Right hindlimb (tissue), 1 donor: ENCODE results near the gene DHRS9.

Experiments
- DNase-seq: peaks from one replicate; pipeline ENCODE4 v3.0.0-alpha.2; 2018

Gene DHRS9

GRCh38 chr2:169065864-169066517, 3.4 kb upstream of the DHRS9 start:
- DNase-seq: no peak

- DNase-seq: no peak
Measured at GRCh38 chr2:169066897-169067296, 2.5 kb upstream of the DHRS9 start.

- DNase-seq: no peak
Measured at GRCh38 chr2:169069833-169070232, 470 bp downstream of the DHRS9 start.

DNA sequence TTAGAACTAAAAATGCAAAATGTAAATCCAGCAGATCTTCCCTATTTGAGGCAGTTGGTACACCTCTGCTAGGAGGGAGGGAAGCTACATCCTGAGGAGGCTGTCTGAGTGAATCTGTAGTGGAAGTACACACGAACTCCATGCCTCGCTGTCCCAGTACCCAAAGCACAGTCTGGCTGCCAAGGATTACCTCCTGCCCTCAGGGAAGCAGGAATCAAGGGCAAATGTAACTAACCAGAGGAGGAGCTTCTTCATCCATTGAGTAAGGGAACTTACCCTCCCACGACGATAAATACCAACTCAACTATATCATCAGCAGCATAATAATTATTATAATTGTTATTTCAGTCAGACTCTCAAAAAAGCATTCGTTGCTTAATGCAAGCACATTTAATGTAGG, 2.1 kb downstream of the DHRS9 start:
- DNase-seq: no peak

GRCh38 chr2:169072163-169072925, 3.0 kb downstream of the DHRS9 start:
- no peak for DNase-seq

GRCh38 chr2:169073211-169073962, 4.0 kb downstream of the DHRS9 start:
- no peak for DNase-seq

DNA sequence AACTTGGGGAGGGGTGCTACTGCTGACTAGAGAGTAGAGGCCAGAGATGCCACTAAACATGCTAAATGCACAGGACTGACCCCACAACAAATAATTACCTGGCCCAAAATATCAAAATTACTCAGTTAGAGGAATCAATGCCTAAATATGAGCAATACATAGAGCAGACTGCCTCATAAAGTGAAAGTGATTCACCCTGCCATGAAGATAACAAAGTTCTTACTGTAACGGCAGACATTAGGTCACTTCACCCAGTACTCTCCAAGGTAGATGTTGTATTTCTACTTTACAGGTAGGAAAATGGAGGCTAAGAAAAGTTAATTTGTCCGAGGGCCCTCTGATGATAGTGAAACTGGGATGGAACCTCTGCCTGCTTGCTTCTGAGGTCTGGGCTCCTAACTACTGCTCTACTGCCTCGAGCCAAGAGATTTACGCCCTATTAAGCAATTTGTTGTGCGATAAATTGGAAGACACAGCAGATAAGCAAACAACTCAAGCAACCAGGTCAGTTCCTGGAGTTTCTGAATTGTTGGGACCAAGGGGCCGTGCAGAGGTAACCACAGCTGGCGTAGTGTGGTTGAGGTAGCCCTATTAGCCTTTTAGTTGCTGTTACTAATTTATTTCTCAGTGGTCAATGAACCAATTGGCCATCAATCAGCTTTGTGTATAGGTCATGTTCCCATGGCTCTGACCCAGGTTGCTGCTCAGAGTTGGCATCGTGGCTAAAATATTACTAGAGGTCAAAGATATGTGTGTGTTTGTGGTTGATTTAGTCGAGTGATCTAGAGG, 4.8 kb downstream of the DHRS9 start:
- no peak for DNase-seq

- no peak for DNase-seq
Measured at GRCh38 chr2:169077674-169078240, 8.4 kb downstream of the DHRS9 start.

- no peak for DNase-seq
Measured at GRCh38 chr2:169080250-169081069, 11.1 kb downstream of the DHRS9 start.

GRCh38 chr2:169081551-169081950, 12.2 kb downstream of the DHRS9 start:
- no peak for DNase-seq

DNA sequence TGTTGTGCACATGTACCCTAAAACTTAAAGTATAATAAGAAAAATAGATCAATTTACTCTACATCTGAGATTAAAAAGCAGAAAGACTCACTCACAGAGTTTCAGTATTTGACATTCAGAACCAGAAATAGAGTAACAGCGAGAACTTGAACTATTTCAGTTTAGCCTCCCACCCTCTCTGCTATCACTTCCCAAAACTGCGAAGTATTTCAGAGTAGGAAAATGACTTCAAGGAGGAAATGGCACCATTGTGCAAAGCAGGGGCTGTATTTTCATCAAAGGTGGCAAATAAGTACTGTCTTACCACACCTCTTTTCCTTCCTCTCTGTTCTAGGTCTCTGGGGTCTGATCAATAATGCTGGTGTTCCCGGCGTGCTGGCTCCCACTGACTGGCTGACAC, 13.6 kb downstream of the DHRS9 start:
- DNase-seq: no peak

DNA sequence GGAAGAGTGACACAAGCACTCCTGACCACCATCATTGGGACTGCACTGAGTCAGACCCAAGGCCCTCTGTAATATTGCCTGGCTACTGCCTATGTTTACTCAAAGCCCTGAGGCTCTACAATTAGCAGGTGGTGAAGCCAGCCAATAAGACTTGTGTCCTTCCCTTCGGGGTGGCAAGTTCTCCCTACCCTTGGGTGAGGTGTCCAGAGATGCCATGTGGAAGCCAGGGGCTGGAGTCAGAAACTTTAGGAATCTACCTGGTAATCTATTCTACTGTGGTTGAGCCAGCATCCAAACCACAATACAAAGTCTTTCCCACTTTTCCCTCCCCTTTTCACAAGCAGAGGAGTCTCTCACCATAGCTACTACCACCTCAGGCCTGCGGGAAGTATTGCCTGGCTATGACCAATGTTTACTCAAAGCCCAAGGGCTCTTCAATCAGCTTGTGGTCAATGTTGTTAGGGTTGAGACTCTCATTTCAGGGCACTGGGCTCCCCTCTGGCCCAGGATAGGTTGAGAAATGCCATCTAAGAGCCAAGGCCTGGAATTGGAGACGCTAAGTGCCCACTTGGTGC, 17.6 kb downstream of the DHRS9 start:
- no peak for DNase-seq

GRCh38 chr2:169087757-169088379, 18.5 kb downstream of the DHRS9 start:
- no peak for DNase-seq

DNA sequence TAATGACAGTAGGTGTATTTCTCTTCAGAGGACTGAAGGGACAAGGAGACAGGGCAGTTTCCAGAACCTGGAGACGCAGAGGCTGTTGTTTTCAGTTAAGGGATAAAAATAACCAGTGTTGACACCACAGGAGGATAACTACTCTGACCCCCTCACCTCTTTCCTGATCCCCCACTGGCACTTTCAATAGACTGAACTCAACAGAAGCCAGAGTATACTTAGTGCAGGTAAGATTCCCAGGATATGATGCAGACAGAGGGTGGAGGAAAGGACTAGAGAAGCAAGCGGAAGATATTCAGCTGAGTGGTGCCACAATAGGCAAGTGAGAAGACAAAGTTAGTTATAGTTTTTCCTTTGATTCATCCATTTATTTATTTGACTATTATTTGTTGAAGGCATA, 19.8 kb downstream of the DHRS9 start:
- DNase-seq: no peak

GRCh38 chr2:169090133-169090820, 20.9 kb downstream of the DHRS9 start:
- no peak for DNase-seq

DNA sequence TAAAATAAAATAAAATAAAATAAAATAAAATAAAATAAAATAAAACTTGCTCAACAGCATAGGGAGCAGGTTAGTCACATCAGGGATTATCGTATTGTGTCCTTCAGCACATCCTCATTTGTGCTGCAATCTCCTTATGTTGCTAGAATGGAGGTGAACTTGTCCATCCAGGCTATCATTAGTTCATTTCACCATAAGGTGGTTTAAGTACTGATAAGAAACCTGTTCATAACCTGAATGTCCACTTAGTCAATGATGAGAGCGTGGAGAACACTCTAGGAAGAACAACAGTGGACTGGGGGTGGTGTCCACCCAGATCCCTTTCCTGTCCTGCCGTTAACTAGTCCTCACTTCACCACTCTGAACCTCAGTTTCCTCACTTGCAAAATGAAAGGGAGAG, 21.9 kb downstream of the DHRS9 start:
- no peak for DNase-seq

DNA sequence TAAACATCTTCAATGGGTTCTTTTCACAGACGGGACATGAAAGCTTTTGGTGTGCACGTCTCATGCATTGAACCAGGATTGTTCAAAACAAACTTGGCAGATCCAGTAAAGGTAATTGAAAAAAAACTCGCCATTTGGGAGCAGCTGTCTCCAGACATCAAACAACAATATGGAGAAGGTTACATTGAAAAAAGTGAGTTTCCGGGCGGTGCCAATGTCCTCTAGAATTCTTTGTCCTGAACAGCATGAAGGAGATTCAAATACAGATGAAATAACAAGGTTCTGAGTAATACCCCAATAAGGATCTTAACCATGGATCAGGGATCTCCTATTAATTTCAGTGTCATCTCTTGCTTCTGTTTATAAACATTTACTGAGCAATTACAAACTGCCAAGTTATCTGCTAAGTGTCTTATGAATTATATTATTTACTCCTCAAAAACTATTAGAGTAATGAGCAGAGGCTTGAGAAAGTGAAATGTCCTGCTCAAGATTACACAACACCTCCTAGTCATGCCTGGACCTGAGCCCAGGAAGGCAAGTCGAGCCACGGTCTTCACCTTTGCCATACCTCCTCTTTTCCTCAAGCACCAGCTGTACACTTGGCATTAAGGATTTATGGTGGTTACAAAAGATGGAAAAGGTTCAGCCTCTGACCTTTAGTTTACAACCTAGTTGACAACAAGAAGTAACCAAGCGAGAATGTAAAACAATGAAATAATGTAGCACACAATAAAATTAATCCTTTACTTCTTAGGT, 22.6 kb downstream of the DHRS9 start:
- DNase-seq: no peak

DNA sequence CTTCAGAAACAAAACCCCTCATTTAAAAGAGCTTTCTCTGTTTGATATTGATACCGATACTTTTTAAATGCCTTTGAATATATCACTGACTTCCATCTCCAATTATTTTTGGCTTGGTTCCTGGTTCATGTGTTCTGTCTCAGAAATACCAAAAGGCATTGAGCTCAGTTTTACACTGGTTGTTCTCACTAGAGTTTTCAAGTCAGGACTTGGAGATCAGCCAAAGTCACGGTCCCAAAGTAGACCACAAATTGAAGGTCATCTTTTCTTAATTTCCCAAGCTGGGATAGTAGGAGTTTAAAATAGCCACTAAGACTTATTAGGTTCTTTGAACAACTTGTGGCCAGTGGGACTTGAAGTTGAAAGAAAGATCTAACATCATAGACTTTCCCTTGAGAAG, 24.2 kb downstream of the DHRS9 start:
- no peak for DNase-seq

DNA sequence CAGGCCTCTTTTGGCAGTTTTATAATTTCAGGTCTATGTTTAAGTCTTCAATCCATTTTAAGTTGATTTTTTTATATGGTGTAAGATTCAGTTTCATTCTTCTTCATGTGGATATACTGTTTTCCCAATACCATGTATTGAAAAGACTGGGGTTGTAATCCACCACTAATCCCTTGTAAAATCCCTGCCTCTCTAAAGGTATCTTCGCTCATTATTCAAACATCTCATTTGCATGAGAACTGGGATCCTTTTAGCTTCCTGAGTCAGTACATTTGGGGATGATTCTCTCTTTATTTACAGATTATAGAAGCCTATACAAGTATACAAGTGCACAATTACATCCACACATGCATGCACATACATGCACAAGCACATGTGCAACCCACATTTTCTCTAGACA, 25.3 kb downstream of the DHRS9 start:
- DNase-seq: no peak
